ENCODE data around the gene MARK4. TPM values are rescaled to one million over a fixed set of nuclear protein-coding genes. Genes with fewer than 3 reads are reported as not detected.

The MARK4 gene
- total RNA-seq, 1 experiment from 2014 or later, result 58.5 TPM

DNA sequence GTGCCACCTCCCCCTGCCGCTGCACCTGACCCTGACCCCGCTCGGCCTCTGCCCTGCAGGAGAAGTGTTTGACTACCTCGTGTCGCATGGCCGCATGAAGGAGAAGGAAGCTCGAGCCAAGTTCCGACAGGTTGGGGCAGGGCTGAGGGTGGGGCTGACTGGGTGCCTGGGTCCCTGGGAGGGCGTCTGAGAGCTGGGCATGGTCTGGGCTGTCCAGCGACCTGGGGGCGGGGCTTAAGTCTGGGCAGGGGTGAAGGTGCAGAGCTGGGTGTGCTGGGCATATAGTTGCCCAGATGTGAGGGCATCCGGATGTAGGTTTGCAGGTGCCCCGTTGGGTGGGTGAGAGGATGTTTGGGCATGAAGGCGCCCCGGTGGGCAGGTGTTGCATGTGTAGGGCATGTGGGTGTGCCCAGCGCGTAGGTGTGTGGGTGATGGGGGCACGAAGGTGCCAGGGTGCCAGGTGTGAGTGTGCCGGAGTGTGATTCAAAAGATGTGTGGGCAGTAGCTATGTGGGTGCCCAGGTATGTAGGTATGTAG, 13.8 kb downstream of the MARK4 start (continued):
- TF ChIP-seq, protein P1, sequence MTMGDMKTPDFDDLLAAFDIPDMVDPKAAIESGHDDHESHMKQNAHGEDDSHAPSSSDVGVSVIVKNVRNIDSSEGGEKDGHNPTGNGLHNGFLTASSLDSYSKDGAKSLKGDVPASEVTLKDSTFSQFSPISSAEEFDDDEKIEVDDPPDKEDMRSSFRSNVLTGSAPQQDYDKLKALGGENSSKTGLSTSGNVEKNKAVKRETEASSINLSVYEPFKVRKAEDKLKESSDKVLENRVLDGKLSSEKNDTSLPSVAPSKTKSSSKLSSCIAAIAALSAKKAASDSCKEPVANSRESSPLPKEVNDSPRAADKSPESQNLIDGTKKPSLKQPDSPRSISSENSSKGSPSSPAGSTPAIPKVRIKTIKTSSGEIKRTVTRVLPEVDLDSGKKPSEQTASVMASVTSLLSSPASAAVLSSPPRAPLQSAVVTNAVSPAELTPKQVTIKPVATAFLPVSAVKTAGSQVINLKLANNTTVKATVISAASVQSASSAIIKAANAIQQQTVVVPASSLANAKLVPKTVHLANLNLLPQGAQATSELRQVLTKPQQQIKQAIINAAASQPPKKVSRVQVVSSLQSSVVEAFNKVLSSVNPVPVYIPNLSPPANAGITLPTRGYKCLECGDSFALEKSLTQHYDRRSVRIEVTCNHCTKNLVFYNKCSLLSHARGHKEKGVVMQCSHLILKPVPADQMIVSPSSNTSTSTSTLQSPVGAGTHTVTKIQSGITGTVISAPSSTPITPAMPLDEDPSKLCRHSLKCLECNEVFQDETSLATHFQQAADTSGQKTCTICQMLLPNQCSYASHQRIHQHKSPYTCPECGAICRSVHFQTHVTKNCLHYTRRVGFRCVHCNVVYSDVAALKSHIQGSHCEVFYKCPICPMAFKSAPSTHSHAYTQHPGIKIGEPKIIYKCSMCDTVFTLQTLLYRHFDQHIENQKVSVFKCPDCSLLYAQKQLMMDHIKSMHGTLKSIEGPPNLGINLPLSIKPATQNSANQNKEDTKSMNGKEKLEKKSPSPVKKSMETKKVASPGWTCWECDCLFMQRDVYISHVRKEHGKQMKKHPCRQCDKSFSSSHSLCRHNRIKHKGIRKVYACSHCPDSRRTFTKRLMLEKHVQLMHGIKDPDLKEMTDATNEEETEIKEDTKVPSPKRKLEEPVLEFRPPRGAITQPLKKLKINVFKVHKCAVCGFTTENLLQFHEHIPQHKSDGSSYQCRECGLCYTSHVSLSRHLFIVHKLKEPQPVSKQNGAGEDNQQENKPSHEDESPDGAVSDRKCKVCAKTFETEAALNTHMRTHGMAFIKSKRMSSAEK (CRISPR knock-in tag; IDR thresholded peaks at IDR 0.05; ENCODE audit: borderline replicate concordance), result no peak
- no peak for TF ChIP-seq MYBL2 (CRISPR knock-in tag; IDR thresholded peaks at IDR 0.05)
- TF ChIP-seq, protein P2, sequence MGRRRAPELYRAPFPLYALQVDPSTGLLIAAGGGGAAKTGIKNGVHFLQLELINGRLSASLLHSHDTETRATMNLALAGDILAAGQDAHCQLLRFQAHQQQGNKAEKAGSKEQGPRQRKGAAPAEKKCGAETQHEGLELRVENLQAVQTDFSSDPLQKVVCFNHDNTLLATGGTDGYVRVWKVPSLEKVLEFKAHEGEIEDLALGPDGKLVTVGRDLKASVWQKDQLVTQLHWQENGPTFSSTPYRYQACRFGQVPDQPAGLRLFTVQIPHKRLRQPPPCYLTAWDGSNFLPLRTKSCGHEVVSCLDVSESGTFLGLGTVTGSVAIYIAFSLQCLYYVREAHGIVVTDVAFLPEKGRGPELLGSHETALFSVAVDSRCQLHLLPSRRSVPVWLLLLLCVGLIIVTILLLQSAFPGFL (CRISPR knock-in tag; IDR thresholded peaks at IDR 0.05; ENCODE audit: borderline replicate concordance), result no peak
- TF ChIP-seq, protein P3, sequence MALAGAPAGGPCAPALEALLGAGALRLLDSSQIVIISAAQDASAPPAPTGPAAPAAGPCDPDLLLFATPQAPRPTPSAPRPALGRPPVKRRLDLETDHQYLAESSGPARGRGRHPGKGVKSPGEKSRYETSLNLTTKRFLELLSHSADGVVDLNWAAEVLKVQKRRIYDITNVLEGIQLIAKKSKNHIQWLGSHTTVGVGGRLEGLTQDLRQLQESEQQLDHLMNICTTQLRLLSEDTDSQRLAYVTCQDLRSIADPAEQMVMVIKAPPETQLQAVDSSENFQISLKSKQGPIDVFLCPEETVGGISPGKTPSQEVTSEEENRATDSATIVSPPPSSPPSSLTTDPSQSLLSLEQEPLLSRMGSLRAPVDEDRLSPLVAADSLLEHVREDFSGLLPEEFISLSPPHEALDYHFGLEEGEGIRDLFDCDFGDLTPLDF (CRISPR knock-in tag; IDR thresholded peaks at IDR 0.05), result no peak
- TF ChIP-seq ETV6 (CRISPR knock-in tag; IDR thresholded peaks at IDR 0.05), result no peak
- TF ChIP-seq, protein P4, sequence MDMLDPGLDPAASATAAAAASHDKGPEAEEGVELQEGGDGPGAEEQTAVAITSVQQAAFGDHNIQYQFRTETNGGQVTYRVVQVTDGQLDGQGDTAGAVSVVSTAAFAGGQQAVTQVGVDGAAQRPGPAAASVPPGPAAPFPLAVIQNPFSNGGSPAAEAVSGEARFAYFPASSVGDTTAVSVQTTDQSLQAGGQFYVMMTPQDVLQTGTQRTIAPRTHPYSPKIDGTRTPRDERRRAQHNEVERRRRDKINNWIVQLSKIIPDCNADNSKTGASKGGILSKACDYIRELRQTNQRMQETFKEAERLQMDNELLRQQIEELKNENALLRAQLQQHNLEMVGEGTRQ (CRISPR knock-in tag; IDR thresholded peaks at IDR 0.05), result no peak
- TF ChIP-seq, protein P5, sequence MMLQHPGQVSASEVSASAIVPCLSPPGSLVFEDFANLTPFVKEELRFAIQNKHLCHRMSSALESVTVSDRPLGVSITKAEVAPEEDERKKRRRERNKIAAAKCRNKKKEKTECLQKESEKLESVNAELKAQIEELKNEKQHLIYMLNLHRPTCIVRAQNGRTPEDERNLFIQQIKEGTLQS (CRISPR knock-in tag; conservative IDR thresholded peaks at IDR 0.05), result no peak
- no peak for TF ChIP-seq ELF4 (CRISPR knock-in tag; IDR thresholded peaks at IDR 0.05; ENCODE audit: low read depth)
- no peak for TF ChIP-seq CBFB (CRISPR knock-in tag; IDR thresholded peaks at IDR 0.05; ENCODE audit: low read depth)
- no peak for TF ChIP-seq OVOL2 (CRISPR knock-in tag; IDR thresholded peaks at IDR 0.05; ENCODE audit: borderline replicate concordance)
- TF ChIP-seq, protein P6, sequence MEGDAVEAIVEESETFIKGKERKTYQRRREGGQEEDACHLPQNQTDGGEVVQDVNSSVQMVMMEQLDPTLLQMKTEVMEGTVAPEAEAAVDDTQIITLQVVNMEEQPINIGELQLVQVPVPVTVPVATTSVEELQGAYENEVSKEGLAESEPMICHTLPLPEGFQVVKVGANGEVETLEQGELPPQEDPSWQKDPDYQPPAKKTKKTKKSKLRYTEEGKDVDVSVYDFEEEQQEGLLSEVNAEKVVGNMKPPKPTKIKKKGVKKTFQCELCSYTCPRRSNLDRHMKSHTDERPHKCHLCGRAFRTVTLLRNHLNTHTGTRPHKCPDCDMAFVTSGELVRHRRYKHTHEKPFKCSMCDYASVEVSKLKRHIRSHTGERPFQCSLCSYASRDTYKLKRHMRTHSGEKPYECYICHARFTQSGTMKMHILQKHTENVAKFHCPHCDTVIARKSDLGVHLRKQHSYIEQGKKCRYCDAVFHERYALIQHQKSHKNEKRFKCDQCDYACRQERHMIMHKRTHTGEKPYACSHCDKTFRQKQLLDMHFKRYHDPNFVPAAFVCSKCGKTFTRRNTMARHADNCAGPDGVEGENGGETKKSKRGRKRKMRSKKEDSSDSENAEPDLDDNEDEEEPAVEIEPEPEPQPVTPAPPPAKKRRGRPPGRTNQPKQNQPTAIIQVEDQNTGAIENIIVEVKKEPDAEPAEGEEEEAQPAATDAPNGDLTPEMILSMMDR (IDR thresholded peaks at IDR 0.05), result no peak

DNA sequence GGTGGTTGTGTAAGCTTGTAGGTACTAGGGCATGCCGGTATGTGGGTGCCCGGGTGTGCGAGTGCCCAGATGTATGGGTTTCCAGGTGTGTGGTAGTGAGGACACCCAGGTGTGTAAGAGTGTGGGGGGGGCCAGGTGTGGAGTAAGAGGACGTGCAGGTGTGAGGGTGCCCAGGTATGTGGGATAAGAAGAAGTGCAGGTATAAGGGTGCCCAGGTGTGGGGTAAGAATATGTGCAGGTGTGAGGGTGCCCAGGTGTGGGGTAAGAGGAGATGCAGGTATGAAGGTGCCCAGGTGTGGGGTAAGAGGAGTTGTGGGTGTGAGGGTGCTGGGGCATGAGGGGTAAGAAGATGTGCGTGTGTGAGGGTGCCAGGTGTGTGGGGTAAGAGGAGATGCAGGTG, 14.3 kb downstream of the MARK4 start:
- no peak for DNase-seq (ENCODE audit: low spot score)
- no peaks in the 10 kb centered on the region for H3K4me1 Mint-ChIP-seq
- POLR2A ChIA-PET, result no interaction called here
- H3K4me3 Mint-ChIP-seq, result no peak overlapping the region
- CTCF ChIA-PET, result no interaction called here
- H3K27ac Mint-ChIP-seq, result no peak overlapping the region
- H3K9me3 Mint-ChIP-seq, result peaks cover 5% of the 10 kb centered on the region
- ATAC-seq, result no peak
- no peaks in the 10 kb centered on the region for H3K27me3 Mint-ChIP-seq (ENCODE audit: low read depth)
- TF ChIP-seq ETV6 (CRISPR knock-in tag; IDR thresholded peaks at IDR 0.05) (no peak), SOX15 (CRISPR knock-in tag; IDR thresholded peaks at IDR 0.05) (no peak), NR1H2 (CRISPR knock-in tag; IDR thresholded peaks at IDR 0.05) (no peak), TCF7 (CRISPR knock-in tag; IDR thresholded peaks at IDR 0.05; ENCODE audit: low read depth) (no peak), NFE2L1 (CRISPR knock-in tag; IDR thresholded peaks at IDR 0.05) (no peak), CREB1 (CRISPR knock-in tag; IDR thresholded peaks at IDR 0.05) (no peak)
- TF ChIP-seq, protein P7, sequence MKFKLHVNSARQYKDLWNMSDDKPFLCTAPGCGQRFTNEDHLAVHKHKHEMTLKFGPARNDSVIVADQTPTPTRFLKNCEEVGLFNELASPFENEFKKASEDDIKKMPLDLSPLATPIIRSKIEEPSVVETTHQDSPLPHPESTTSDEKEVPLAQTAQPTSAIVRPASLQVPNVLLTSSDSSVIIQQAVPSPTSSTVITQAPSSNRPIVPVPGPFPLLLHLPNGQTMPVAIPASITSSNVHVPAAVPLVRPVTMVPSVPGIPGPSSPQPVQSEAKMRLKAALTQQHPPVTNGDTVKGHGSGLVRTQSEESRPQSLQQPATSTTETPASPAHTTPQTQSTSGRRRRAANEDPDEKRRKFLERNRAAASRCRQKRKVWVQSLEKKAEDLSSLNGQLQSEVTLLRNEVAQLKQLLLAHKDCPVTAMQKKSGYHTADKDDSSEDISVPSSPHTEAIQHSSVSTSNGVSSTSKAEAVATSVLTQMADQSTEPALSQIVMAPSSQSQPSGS (CRISPR knock-in tag; IDR thresholded peaks at IDR 0.05; ENCODE audit: borderline replicate concordance, low read depth), result no peak
- TF ChIP-seq, protein P8, sequence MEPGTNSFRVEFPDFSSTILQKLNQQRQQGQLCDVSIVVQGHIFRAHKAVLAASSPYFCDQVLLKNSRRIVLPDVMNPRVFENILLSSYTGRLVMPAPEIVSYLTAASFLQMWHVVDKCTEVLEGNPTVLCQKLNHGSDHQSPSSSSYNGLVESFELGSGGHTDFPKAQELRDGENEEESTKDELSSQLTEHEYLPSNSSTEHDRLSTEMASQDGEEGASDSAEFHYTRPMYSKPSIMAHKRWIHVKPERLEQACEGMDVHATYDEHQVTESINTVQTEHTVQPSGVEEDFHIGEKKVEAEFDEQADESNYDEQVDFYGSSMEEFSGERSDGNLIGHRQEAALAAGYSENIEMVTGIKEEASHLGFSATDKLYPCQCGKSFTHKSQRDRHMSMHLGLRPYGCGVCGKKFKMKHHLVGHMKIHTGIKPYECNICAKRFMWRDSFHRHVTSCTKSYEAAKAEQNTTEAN (CRISPR knock-in tag; IDR thresholded peaks at IDR 0.05), result no peak
- H3K36me3 Mint-ChIP-seq, result peaks cover 10% of the 10 kb centered on the region
